Measurements from ENCODE around the gene KIF6. TPM values are rescaled to one million over a fixed set of nuclear protein-coding genes. Genes with fewer than 3 reads are reported as not detected.

The KIF6 gene
- total and polyA plus RNA-seq, 2 donors, result 0.24 to 0.37 TPM

DNA sequence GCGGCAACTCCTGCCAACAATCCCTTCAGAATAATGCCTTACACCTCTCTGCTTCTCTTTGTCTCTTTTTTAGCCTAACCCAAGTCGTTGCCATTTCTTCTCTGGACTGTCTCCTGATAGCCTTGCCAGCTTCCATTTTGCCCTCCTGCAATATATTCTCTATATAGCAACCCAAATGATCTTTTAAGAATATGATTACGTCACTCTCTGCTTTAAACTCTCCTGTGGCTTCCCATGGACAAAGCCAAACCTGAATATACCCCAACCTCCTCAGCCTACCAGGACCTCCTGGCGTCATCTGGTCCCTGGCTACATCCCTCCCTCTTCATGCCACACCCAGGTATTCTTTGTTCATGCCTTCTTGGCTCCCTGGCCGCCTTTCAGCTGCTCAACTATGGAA lies 276.2 kb downstream of the KIF6 start:
- H3K4me1 ChIP-seq (ENCODE audit: control insufficient read depth in 2 of 2, insufficient read depth in 2 of 2, low read length in 2 of 2), result no peaks in the 10 kb centered on the region
- H3K9me3 ChIP-seq (ENCODE audit: control insufficient read depth in 2 of 2, insufficient read depth in 1 of 2, low read length in 1 of 2), result no peaks in the 10 kb centered on the region
- H3K4me3 ChIP-seq (ENCODE audit: low read length in 2 of 2), result no peak overlapping the region
- WGBS, result 93% methylated on average over 5 of the region's 5 CpGs
- no peaks in the 10 kb centered on the region for H3K27me3 ChIP-seq (ENCODE audit: control insufficient read depth in 2 of 2, insufficient read depth in 1 of 2, low read length in 1 of 2)
- no peak overlapping the region for H3K27ac ChIP-seq (ENCODE audit: low read depth in 1 of 2, low read length in 1 of 2)
- H3K36me3 ChIP-seq (ENCODE audit: control insufficient read depth in 2 of 2, insufficient read depth in 2 of 2, low read length in 1 of 2), result no peaks in the 10 kb centered on the region
- no peak for DNase-seq (ENCODE audit: low read depth in 6 of 9, low spot score in 9 of 9)

DNA sequence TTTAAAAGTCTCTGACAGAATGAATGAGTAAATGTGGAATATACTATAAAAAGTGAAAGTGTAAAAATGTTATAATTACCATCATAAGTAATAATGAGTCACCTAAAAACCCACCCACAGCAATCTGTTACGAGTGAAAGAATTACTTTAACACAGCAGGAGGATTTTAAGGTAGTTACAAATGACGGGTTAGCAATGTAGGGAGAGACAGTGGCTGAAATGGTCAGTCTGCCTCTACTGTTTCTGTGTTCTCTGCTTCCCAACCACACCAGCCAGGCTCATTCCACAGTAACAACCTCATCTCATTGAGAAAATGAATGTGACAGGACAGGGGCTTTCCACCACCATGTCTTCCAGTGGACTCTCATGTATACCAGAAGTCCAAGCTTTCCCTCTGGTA lies 278.3 kb downstream of the KIF6 start:
- no peaks in the 10 kb centered on the region for H3K9me3 ChIP-seq (ENCODE audit: control insufficient read depth in 2 of 2, insufficient read depth in 1 of 2, low read length in 1 of 2)
- no peaks in the 10 kb centered on the region for H3K36me3 ChIP-seq (ENCODE audit: control insufficient read depth in 2 of 2, insufficient read depth in 2 of 2, low read length in 1 of 2)
- no peak overlapping the region for H3K4me3 ChIP-seq (ENCODE audit: low read length in 2 of 2)
- no peak overlapping the region for H3K27ac ChIP-seq (ENCODE audit: low read depth in 1 of 2, low read length in 1 of 2)
- H3K4me1 ChIP-seq (ENCODE audit: control insufficient read depth in 2 of 2, insufficient read depth in 2 of 2, low read length in 2 of 2), result no peaks in the 10 kb centered on the region
- 89% methylated on average over 2 of the region's 2 CpGs for WGBS
- no peaks in the 10 kb centered on the region for H3K27me3 ChIP-seq (ENCODE audit: control insufficient read depth in 2 of 2, insufficient read depth in 1 of 2, low read length in 1 of 2)
- DNase-seq (ENCODE audit: low read depth in 6 of 9, low spot score in 9 of 9), result no peak

DNA sequence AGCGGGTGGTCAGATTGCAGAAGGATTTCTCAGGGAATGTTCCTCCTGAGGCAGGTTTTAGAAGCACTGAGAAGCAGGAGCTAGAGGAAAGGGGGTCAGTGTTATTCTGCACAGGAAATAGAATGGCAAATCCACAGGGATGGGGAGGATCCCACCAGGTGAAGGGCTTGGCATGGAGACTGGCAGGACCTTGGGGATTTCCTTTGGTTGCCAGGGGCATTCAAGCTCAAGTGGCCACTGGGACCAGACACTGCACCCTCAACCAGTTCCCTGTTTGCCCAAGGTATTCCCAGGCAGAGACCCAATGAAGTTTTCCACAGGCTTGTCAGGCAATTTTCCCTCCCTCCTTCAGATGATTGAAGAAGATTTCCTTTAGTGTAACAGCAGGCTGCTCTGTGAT lies 279.5 kb downstream of the KIF6 start:
- H3K36me3 ChIP-seq (ENCODE audit: control insufficient read depth in 2 of 2, insufficient read depth in 2 of 2, low read length in 1 of 2), result no peaks in the 10 kb centered on the region
- H3K27ac ChIP-seq (ENCODE audit: low read depth in 1 of 2, low read length in 1 of 2), result no peak overlapping the region
- DNase-seq (ENCODE audit: low read depth in 6 of 9, low spot score in 9 of 9), result no peak
- no peaks in the 10 kb centered on the region for H3K4me1 ChIP-seq (ENCODE audit: control insufficient read depth in 2 of 2, insufficient read depth in 2 of 2, low read length in 2 of 2)
- 98% methylated on average over 1 of the region's 1 CpG for WGBS
- no peaks in the 10 kb centered on the region for H3K9me3 ChIP-seq (ENCODE audit: control insufficient read depth in 2 of 2, insufficient read depth in 1 of 2, low read length in 1 of 2)
- H3K27me3 ChIP-seq (ENCODE audit: control insufficient read depth in 2 of 2, insufficient read depth in 1 of 2, low read length in 1 of 2), result no peaks in the 10 kb centered on the region
- H3K4me3 ChIP-seq (ENCODE audit: low read length in 2 of 2), result no peak overlapping the region

DNA sequence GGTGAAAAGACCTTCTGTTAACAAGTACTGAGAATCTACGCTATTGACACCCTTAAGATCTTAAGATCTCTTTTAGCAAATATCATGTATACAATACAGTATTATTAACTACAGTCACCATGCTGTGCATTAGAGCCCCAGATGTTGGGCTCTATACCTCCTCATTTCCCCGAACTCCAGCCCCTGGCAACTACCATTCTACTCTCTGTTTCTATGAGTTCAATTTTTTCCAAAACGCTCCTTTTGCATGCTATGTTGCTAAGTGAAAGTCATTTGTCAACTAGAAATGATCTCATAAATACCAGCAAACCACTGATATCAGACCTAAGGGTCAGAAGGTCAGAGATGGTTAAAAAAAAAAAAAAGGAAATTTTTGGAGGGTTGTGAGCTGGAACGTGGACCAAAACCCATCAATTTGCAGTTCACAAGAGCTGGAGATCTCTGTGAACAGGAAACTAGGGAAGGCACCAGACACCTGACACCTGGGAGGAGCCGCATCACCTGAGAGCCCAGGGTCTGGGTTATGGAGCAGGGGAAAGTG lies 280.7 kb downstream of the KIF6 start:
- Histone ChIP-seq H3K36me3 (ENCODE audit: control insufficient read depth in 2 of 2, insufficient read depth in 2 of 2, low read length in 1 of 2) (no peaks in the 10 kb centered on the region), H3K4me3 (ENCODE audit: low read length in 2 of 2) (no peak overlapping the region), H3K9me3 (ENCODE audit: control insufficient read depth in 2 of 2, insufficient read depth in 1 of 2, low read length in 1 of 2) (no peaks in the 10 kb centered on the region), H3K4me1 (ENCODE audit: control insufficient read depth in 2 of 2, insufficient read depth in 2 of 2, low read length in 2 of 2) (no peaks in the 10 kb centered on the region), H3K27ac (ENCODE audit: low read depth in 1 of 2, low read length in 1 of 2) (no peak overlapping the region), H3K27me3 (ENCODE audit: control insufficient read depth in 2 of 2, insufficient read depth in 1 of 2, low read length in 1 of 2) (no peaks in the 10 kb centered on the region)
- DNase-seq (ENCODE audit: low read depth in 6 of 9, low spot score in 9 of 9), result no peak
- WGBS, result 93% methylated on average over 5 of the region's 5 CpGs

DNA sequence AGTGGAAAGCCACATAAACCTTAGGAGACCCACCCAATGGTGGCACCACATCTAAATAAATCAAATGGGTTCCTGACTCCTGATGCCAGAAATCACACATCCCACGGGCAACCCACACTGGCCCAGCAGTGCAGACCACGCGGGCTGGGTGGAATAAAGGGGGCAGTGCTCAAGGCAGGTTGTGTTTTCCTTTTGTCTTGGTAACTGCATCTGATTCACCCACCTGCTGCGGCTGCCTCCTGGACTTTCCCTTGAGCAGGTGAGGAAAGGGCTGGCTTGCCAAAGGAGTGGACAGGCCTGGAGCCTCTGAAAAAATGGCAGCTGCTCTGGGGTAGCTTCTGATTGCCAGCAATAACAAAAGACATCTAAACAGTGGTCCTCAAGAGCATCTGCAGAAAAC lies 283.2 kb downstream of the KIF6 start:
- no peak for DNase-seq (ENCODE audit: low read depth in 6 of 9, low spot score in 9 of 9)
- H3K27ac ChIP-seq (ENCODE audit: low read depth in 1 of 2, low read length in 1 of 2), result no peak overlapping the region
- no peaks in the 10 kb centered on the region for H3K4me1 ChIP-seq (ENCODE audit: control insufficient read depth in 2 of 2, insufficient read depth in 2 of 2, low read length in 2 of 2)
- H3K27me3 ChIP-seq (ENCODE audit: control insufficient read depth in 2 of 2, insufficient read depth in 1 of 2, low read length in 1 of 2), result no peaks in the 10 kb centered on the region
- 95% methylated on average over 4 of the region's 4 CpGs for WGBS
- H3K36me3 ChIP-seq (ENCODE audit: control insufficient read depth in 2 of 2, insufficient read depth in 2 of 2, low read length in 1 of 2), result no peaks in the 10 kb centered on the region
- no peak overlapping the region for H3K4me3 ChIP-seq (ENCODE audit: low read length in 2 of 2)
- no peaks in the 10 kb centered on the region for H3K9me3 ChIP-seq (ENCODE audit: control insufficient read depth in 2 of 2, insufficient read depth in 1 of 2, low read length in 1 of 2)

DNA sequence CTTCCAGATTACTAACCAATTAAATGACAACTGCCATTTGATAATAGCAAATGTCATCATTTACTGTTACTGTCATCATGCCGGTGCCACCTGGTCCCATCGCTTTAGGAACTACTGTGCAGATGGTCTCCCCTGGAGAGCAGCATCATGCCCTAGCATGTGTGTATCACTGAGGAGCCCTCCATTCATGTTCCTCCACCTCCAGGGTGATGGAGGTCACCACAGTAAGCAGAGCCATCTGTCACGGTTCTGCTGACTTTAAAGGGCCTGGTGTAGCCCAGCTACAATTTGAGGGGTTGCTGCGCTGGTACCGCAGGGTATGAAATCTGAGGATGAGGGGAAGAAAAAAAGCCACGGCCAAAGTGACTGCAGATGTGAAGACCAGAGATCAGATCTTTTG lies 283.9 kb downstream of the KIF6 start:
- Histone ChIP-seq H3K4me3 (ENCODE audit: low read length in 2 of 2) (no peak overlapping the region), H3K27ac (ENCODE audit: low read depth in 1 of 2, low read length in 1 of 2) (no peak overlapping the region), H3K36me3 (ENCODE audit: control insufficient read depth in 2 of 2, insufficient read depth in 2 of 2, low read length in 1 of 2) (no peaks in the 10 kb centered on the region), H3K4me1 (ENCODE audit: control insufficient read depth in 2 of 2, insufficient read depth in 2 of 2, low read length in 2 of 2) (no peaks in the 10 kb centered on the region), H3K9me3 (ENCODE audit: control insufficient read depth in 2 of 2, insufficient read depth in 1 of 2, low read length in 1 of 2) (no peaks in the 10 kb centered on the region), H3K27me3 (ENCODE audit: control insufficient read depth in 2 of 2, insufficient read depth in 1 of 2, low read length in 1 of 2) (no peaks in the 10 kb centered on the region)
- DNase-seq (ENCODE audit: low read depth in 6 of 9, low spot score in 9 of 9), result no peak
- 98% methylated on average over 6 of the region's 6 CpGs for WGBS

DNA sequence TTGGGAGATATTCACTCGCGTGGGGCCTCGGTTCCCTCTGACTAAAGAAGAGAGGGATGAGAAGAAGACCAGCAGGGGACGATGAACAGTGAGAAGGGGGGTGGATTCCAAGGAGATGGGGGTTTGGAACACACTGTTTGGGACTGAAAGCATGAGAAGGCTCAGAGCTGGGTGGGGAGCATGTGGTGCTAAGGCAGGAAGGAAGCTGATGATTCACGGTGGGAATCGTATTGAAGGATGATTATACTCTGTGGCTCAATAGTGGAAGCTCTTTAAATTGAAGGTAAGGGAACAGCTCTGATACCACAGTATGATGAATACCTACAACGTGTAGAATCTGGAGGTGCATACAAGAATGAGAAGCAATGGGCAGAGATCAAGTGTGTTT lies 285.2 kb downstream of the KIF6 start:
- Histone ChIP-seq H3K4me1 (ENCODE audit: control insufficient read depth in 2 of 2, insufficient read depth in 2 of 2, low read length in 2 of 2) (no peaks in the 10 kb centered on the region), H3K27ac (ENCODE audit: low read depth in 1 of 2, low read length in 1 of 2) (no peak overlapping the region), H3K9me3 (ENCODE audit: control insufficient read depth in 2 of 2, insufficient read depth in 1 of 2, low read length in 1 of 2) (no peaks in the 10 kb centered on the region), H3K36me3 (ENCODE audit: control insufficient read depth in 2 of 2, insufficient read depth in 2 of 2, low read length in 1 of 2) (no peaks in the 10 kb centered on the region), H3K27me3 (ENCODE audit: control insufficient read depth in 2 of 2, insufficient read depth in 1 of 2, low read length in 1 of 2) (no peaks in the 10 kb centered on the region), H3K4me3 (ENCODE audit: low read length in 2 of 2) (no peak overlapping the region)
- DNase-seq (ENCODE audit: low read depth in 6 of 9, low spot score in 9 of 9), result no peak
- 91% methylated on average over 7 of the region's 7 CpGs for WGBS

DNA sequence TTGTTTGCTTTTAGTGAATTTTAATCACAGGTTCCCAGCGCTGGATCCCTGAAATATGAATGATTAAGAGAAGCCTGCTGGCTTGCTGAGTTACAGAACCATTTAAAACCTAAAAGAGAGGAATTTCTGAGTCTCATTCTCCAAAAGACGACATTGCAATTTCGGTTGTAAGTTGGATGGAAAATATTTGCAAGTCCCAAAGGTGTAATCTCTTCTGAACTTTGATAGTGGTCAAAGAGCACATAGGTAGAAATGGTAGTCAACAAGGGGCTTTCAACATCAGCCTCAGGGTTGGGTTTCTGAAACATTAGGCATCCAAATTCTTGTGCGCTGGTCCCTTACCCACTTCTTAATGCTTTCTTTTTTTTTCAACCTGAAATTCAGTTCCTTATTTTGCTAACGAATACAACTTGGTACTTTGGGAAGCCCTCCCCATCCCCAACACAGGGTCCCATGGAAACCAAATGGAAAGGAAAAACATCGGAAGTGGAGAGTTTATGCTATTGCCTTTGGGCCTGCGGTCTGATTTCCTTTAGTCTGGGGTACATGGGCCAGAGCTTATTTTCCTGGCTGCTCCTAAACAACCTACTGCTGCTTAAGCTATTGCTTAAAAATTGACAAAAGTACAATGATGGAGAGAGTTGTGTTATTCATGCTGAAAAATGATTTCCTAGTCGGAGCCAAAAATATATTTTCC lies 285.7 kb downstream of the KIF6 start:
- no peaks in the 10 kb centered on the region for H3K27me3 ChIP-seq (ENCODE audit: control insufficient read depth in 2 of 2, insufficient read depth in 1 of 2, low read length in 1 of 2)
- no peak overlapping the region for H3K27ac ChIP-seq (ENCODE audit: low read depth in 1 of 2, low read length in 1 of 2)
- no peaks in the 10 kb centered on the region for H3K36me3 ChIP-seq (ENCODE audit: control insufficient read depth in 2 of 2, insufficient read depth in 2 of 2, low read length in 1 of 2)
- DNase-seq (ENCODE audit: low read depth in 6 of 9, low spot score in 9 of 9), result no peak
- H3K4me3 ChIP-seq (ENCODE audit: low read length in 2 of 2), result no peak overlapping the region
- no peaks in the 10 kb centered on the region for H3K9me3 ChIP-seq (ENCODE audit: control insufficient read depth in 2 of 2, insufficient read depth in 1 of 2, low read length in 1 of 2)
- H3K4me1 ChIP-seq (ENCODE audit: control insufficient read depth in 2 of 2, insufficient read depth in 2 of 2, low read length in 2 of 2), result no peaks in the 10 kb centered on the region
- WGBS, result 90% methylated on average over 8 of the region's 8 CpGs

DNA sequence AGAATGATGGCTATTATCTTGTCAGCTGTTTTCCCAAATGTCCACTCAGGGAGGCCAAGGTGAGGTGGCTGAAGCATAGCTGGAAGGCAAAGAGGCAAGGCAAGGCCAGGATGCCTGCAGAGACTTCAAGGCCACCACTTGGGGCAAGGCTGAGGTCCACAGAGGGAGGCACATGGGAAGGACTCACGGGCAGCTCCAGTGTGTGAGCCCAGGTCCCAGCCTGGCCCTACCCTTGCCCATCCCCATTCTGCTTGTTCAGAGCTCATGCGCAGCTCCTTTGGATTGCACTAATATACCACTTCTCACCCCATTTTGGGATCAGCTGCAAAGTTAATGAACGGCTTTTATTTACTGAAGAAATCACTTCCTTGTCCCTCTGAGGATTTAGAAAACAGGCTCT lies 291.6 kb downstream of the KIF6 start:
- 98% methylated on average over 3 of the region's 3 CpGs for WGBS
- no peak overlapping the region for H3K4me3 ChIP-seq (ENCODE audit: low read length in 2 of 2)

More for the DNA sequence above, 291.6 kb downstream of the KIF6 start:
- no peaks in the 10 kb centered on the region for H3K9me3 ChIP-seq (ENCODE audit: control insufficient read depth in 2 of 2, insufficient read depth in 1 of 2, low read length in 1 of 2)
- no peak overlapping the region for H3K27ac ChIP-seq (ENCODE audit: low read depth in 1 of 2, low read length in 1 of 2)
- no peaks in the 10 kb centered on the region for H3K36me3 ChIP-seq (ENCODE audit: control insufficient read depth in 2 of 2, insufficient read depth in 2 of 2, low read length in 1 of 2)
- H3K27me3 ChIP-seq (ENCODE audit: control insufficient read depth in 2 of 2, insufficient read depth in 1 of 2, low read length in 1 of 2), result no peaks in the 10 kb centered on the region
- no peak for DNase-seq (ENCODE audit: low read depth in 6 of 9, low spot score in 9 of 9)
- H3K4me1 ChIP-seq (ENCODE audit: control insufficient read depth in 2 of 2, insufficient read depth in 2 of 2, low read length in 2 of 2), result peaks cover 2 to 12% of the 10 kb centered on the region in 2 donors
